22Rv1 (cell line): Measurements from ENCODE around the gene GNB4.

ENCODE experiments used
- H3K27ac ChIP-seq: fragments of 450-650 bp; 2 replicates; pipeline ENCODE4 v1.5.1; 2017
- ZFX ChIP-seq: fragments of 450-650 bp; IDR thresholded peaks from 2 replicates; pipeline ENCODE4 v1.6.1; 2017; ENCODE audit warnings: antibody characterized with exemption, borderline replicate concordance
- TF ChIP-seq, protein P1 (sequence below): fragments of 450-650 bp; IDR thresholded peaks from 2 replicates; pipeline ENCODE4 v1.5.1; 2017; ENCODE audit warnings: mild to moderate bottlenecking

GNB4 gene

DNA sequence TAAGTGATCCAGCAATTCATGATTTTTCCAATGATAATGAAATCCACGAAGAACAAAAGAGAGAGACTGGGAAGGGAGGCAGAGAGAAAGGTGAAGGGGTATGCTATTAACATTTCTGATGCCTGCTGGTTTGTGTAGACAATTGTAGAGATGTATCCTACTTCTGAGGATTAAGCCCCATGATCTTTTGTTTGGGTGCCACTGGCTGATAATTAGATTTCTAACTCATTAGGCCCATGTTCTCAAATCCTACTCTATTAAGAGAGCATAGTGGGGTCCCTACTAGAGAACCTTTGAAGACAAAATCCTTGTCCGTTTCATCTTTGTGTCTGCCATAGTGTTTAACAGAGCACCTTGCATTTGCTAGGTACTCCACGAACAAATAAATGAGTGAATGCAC is 2.7 kb upstream of the GNB4 start:
- H3K27ac ChIP-seq: no peak overlapping the region
- TF ChIP-seq ZFX: no peak
- TF ChIP-seq, protein P1, sequence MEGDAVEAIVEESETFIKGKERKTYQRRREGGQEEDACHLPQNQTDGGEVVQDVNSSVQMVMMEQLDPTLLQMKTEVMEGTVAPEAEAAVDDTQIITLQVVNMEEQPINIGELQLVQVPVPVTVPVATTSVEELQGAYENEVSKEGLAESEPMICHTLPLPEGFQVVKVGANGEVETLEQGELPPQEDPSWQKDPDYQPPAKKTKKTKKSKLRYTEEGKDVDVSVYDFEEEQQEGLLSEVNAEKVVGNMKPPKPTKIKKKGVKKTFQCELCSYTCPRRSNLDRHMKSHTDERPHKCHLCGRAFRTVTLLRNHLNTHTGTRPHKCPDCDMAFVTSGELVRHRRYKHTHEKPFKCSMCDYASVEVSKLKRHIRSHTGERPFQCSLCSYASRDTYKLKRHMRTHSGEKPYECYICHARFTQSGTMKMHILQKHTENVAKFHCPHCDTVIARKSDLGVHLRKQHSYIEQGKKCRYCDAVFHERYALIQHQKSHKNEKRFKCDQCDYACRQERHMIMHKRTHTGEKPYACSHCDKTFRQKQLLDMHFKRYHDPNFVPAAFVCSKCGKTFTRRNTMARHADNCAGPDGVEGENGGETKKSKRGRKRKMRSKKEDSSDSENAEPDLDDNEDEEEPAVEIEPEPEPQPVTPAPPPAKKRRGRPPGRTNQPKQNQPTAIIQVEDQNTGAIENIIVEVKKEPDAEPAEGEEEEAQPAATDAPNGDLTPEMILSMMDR: no peak

DNA sequence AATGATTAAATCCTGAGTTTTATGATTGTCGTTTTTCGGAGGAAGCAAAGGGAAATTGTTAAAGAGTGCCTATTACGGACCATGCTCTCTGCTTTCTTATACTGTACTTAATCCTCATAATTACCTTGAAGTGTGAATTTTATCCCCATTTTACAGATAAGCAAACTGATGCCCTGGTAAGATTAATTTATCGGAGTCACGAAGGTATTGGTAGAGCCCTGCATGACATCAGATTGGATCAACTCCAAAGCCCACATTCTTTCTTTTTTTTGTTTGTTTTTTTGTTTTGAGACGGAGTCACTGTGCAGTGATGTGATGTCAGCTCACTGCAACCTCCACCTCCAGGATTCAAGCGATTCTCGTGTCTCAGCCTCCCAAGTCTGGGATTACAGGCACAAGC is 1.6 kb upstream of the GNB4 start:
- no peak overlapping the region for H3K27ac ChIP-seq
- no peak for TF ChIP-seq ZFX
- TF ChIP-seq, protein P1: no peak

DNA sequence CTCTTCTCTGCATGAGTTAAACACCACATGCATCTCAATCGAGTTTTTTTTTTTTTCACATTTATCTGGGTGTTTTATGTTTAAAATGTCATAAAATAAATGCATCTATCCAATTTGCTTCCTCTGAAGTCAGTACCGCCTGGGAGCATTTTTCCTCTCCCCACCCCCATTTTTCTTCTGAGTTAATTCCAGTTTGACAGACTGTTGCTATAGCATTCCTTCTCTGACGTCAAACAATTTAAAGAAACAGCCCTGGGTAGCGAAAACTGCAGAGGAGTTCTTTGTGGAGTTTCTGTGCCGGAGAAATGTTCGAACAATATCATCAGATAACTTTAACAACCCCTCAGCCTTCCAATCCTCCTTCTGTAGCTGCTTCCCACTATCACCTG is 900 bp upstream of the GNB4 start:
- H3K27ac ChIP-seq: no peak overlapping the region
- no peak for TF ChIP-seq ZFX
- TF ChIP-seq, protein P1: no peak

DNA sequence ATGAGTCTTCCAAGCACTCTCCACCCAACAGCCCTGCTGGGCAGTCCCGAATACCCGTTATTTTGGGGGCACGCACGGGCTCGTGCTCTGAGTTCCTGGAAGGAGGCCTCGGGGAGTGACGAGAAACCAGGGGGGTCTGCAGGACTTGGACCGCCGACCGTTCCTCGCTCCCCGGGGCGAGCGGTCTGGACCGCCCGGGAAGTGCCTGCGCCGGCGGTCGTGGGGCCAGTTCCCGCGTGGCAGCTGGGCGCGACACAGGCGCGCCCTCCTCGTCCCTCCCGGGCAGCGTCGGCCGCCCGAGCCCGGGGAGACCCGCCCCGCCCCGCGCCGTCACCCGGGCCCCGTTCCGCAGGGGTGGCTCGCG is 387 bp downstream of the GNB4 start:
- no peak overlapping the region for H3K27ac ChIP-seq

DNA sequence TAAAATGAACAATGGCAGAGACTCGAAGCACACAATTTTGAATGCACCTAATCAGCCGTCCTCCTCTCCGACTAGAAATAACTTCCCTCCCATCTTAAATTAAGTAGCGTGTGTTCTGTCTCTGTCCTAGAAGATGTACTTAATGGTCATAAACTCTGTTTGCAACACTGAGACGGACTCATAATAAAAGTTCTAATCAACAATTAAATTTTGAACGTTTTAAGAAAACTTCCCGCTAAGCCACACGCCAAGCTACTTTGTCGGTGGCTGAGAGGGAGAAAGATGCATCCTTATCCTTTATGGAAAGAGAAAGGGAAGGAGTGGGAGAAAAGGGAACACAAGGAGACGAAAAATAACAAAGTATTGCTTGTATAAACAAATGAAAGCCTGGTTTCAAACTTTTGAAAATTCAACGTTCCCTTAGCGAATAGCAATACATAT is 989 bp downstream of the GNB4 start:
- no peak overlapping the region for H3K27ac ChIP-seq
- TF ChIP-seq ZFX: no peak
- TF ChIP-seq, protein P1: no peak

More for the DNA sequence above, 387 bp downstream of the GNB4 start:
- TF ChIP-seq ZFX: no peak
- TF ChIP-seq, protein P1: no peak

DNA sequence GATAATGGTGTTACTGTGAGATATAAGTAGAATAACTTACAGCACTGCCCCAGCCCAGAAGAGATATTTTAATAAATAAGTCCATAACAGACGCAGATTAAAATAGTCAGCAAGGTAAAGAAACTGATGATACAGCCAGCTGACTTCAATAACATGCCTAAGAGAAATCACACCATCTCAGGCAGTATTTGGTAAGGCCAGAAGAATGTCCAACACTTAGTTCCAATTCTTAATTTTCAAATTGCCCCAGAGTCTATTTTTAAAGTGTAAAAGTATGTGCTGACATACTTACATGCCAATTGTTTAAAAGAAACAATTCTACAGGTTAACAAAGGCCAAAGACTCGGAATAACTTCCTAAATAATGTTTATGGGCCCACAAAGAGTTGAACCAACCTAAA is 1.6 kb downstream of the GNB4 start:
- TF ChIP-seq, protein P1: no peak
- TF ChIP-seq ZFX: no peak
- no peak overlapping the region for H3K27ac ChIP-seq

DNA sequence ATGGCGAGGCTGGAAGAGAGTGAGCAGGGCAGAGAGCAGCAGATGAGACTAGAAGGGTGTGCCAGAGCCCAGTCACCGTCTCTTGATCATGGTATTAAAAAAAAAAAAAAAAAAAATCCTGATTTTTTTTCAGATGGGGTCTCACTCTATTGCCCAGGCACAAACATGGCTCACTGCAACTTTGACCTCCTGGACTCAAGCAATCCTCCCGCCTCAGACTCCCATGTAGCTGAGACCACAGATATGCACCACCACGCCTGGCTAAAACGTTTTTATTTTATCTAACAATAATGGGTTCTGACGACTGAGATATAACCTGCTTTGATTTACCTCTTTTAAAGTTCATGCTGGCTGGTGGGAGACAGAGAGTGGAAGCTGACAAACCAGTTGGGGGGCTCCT is 4.0 kb downstream of the GNB4 start:
- TF ChIP-seq ZFX: no peak
- TF ChIP-seq, protein P1: no peak
- H3K27ac ChIP-seq: no peak overlapping the region
